KMS-11 (cell line): ENCODE data around the gene CTNNA3.

ENCODE experiments used
- H2AFZ ChIP-seq: fragments of 200-600 bp; sonication (generic); 2 replicates; pipeline ENCODE4 v1.6.1; 2016; ENCODE audit warnings: antibody characterized with exemption, mixed run types, low read depth
- H3K27ac ChIP-seq: fragments of 200-600 bp; sonication (generic); 2 replicates; pipeline ENCODE4 v1.6.1; 2016; ENCODE audit warnings: mild to moderate bottlenecking, mixed run types
- H3K27me3 ChIP-seq: fragments of 200-600 bp; sonication (generic); 2 replicates; pipeline ENCODE4 v1.6.1; 2017; ENCODE audit warnings: mild to moderate bottlenecking, low read depth, mixed run types, moderate library complexity; ENCODE audit not compliant: insufficient read depth
- H3K36me3 ChIP-seq: fragments of 200-600 bp; sonication (generic); 2 replicates; pipeline ENCODE4 v1.6.1; 2017; ENCODE audit warnings: mild to moderate bottlenecking, mixed run types; ENCODE audit not compliant: insufficient read depth
- H3K4me1 ChIP-seq: fragments of 200-600 bp; sonication (generic); 2 replicates; pipeline ENCODE4 v1.6.1; 2016; ENCODE audit warnings: mild to moderate bottlenecking, low read depth, mixed run types; ENCODE audit not compliant: poor library complexity, severe bottlenecking
- H3K4me2 ChIP-seq: fragments of 200-600 bp; sonication (generic); 2 replicates; pipeline ENCODE4 v1.7.0; 2016; ENCODE audit warnings: mild to moderate bottlenecking, mixed run types
- H3K4me3 ChIP-seq: fragments of 200-600 bp; sonication (generic); IDR thresholded peaks from 2 replicates; pipeline ENCODE4 v1.6.1; 2017; ENCODE audit warnings: low read depth, low read length, mixed read lengths; ENCODE audit not compliant: insufficient read depth
- H3K79me2 ChIP-seq: fragments of 200-600 bp; sonication (generic); 2 replicates; pipeline ENCODE4 v1.6.1; 2016; ENCODE audit warnings: low read depth, mixed run types; ENCODE audit not compliant: insufficient read depth
- H3K9ac ChIP-seq: fragments of 200-600 bp; sonication (generic); 2 replicates; pipeline ENCODE4 v1.6.1; 2016; ENCODE audit warnings: mild to moderate bottlenecking, mixed run types
- H4K20me1 ChIP-seq: fragments of 200-600 bp; sonication (generic); 2 replicates; pipeline ENCODE4 v1.6.1; 2016; ENCODE audit warnings: mild to moderate bottlenecking, mixed run types; ENCODE audit not compliant: insufficient read depth
- CTCF ChIP-seq: fragments of 200-600 bp; sonication (generic); conservative IDR thresholded peaks from 2 replicates; pipeline ENCODE4 v1.6.1; 2017; ENCODE audit warnings: low read depth, mild to moderate bottlenecking, antibody characterized with exemption, low read length, moderate library complexity, mixed read lengths

The CTNNA3 gene

GRCh38 chr10:67250686-67251085 lies 445.3 kb downstream of the CTNNA3 start:
- Histone ChIP-seq H3K27me3 (no peaks in the 10 kb centered on the region), H3K27ac (no peak overlapping the region), H2AFZ (no peak overlapping the region), H3K9ac (no peak overlapping the region), H3K36me3 (no peaks in the 10 kb centered on the region), H3K4me1 (no peaks in the 10 kb centered on the region), H4K20me1 (no peaks in the 10 kb centered on the region), H3K4me2 (no peak overlapping the region), H3K79me2 (no peaks in the 10 kb centered on the region), H3K4me3 (no peak overlapping the region)
- TF ChIP-seq CTCF: no peak

- Histone ChIP-seq H3K36me3 (no peaks in the 10 kb centered on the region), H3K27ac (no peak overlapping the region), H3K4me2 (no peak overlapping the region), H3K4me1 (no peaks in the 10 kb centered on the region), H2AFZ (no peak overlapping the region), H4K20me1 (no peaks in the 10 kb centered on the region), H3K79me2 (no peaks in the 10 kb centered on the region), H3K9ac (no peak overlapping the region), H3K4me3 (no peak overlapping the region), H3K27me3 (no peaks in the 10 kb centered on the region)
- no peak for TF ChIP-seq CTCF
Measured at GRCh38 chr10:67246066-67246555, 449.9 kb downstream of the CTNNA3 start.

- no peak overlapping the region for H3K4me2 ChIP-seq
Measured at GRCh38 chr10:67242528-67242927, 453.5 kb downstream of the CTNNA3 start.

GRCh38 chr10:67241451-67241850 lies 454.5 kb downstream of the CTNNA3 start:
- Histone ChIP-seq H3K4me1 (no peaks in the 10 kb centered on the region), H3K36me3 (no peaks in the 10 kb centered on the region), H3K4me3 (no peak overlapping the region), H3K27ac (no peak overlapping the region), H2AFZ (no peak overlapping the region), H3K4me2 (no peak overlapping the region), H3K27me3 (no peaks in the 10 kb centered on the region), H3K79me2 (no peaks in the 10 kb centered on the region), H4K20me1 (no peaks in the 10 kb centered on the region), H3K9ac (no peak overlapping the region)
- no peak for TF ChIP-seq CTCF

More at GRCh38 chr10:67242528-67242927, 453.5 kb downstream of the CTNNA3 start:
- Histone ChIP-seq H2AFZ (no peak overlapping the region), H3K4me3 (no peak overlapping the region), H3K79me2 (no peaks in the 10 kb centered on the region), H3K27ac (no peak overlapping the region), H3K27me3 (no peaks in the 10 kb centered on the region), H3K4me1 (no peaks in the 10 kb centered on the region), H3K36me3 (no peaks in the 10 kb centered on the region), H3K9ac (no peak overlapping the region), H4K20me1 (no peaks in the 10 kb centered on the region)
- no peak for TF ChIP-seq CTCF
